Measurements from ENCODE around the gene TUFT1.
A peak's percentile ranks its signal among the peaks of the same experiment; 100 is the strongest.
"Not testable (repeated sequence)": the region's sequence is repeated elsewhere in the genome, so short reads cannot be mapped to it uniquely, and the experiment has no call there.

Gene TUFT1

GRCh38 chr1:151613282-151613780, 73.2 kb downstream of the TUFT1 start:
- no peak for DNase-seq (ENCODE audit: extremely low spot score)
- CTCF ChIA-PET, result no interaction called here
- POLR2A ChIA-PET, result no interaction called here
- TF ChIP-seq, protein P1, sequence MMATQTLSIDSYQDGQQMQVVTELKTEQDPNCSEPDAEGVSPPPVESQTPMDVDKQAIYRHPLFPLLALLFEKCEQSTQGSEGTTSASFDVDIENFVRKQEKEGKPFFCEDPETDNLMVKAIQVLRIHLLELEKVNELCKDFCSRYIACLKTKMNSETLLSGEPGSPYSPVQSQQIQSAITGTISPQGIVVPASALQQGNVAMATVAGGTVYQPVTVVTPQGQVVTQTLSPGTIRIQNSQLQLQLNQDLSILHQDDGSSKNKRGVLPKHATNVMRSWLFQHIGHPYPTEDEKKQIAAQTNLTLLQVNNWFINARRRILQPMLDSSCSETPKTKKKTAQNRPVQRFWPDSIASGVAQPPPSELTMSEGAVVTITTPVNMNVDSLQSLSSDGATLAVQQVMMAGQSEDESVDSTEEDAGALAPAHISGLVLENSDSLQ (IDR thresholded peaks at IDR 0.05), result no peak
- TF ChIP-seq LEF1 (IDR thresholded peaks at IDR 0.05; ENCODE audit: borderline replicate concordance) (no peak), TARDBP (IDR thresholded peaks at IDR 0.05) (no peak), FOXK2 (IDR thresholded peaks at IDR 0.05) (no peak), HDGF (IDR thresholded peaks at IDR 0.05; ENCODE audit: borderline replicate concordance) (no peak), SUZ12 (IDR thresholded peaks at IDR 0.05) (no peak), SP1 (IDR thresholded peaks at IDR 0.05) (no peak), ARNT (IDR thresholded peaks at IDR 0.05) (no peak), CTBP1 (IDR thresholded peaks at IDR 0.05; ENCODE audit: borderline replicate concordance) (no peak), ELF4 (IDR thresholded peaks at IDR 0.05) (no peak), NFRKB (IDR thresholded peaks at IDR 0.05) (no peak), FOXM1 (IDR thresholded peaks at IDR 0.05; ENCODE audit: borderline replicate concordance) (no peak), ZNF384 (IDR thresholded peaks at IDR 0.05) (no peak), L3MBTL2 (conservative IDR thresholded peaks at IDR 0.05) (no peak), FOXA1 (IDR thresholded peaks at IDR 0.05) (no peak), BHLHE40 (IDR thresholded peaks at IDR 0.05; ENCODE audit: borderline replicate concordance) (no peak)

DNA sequence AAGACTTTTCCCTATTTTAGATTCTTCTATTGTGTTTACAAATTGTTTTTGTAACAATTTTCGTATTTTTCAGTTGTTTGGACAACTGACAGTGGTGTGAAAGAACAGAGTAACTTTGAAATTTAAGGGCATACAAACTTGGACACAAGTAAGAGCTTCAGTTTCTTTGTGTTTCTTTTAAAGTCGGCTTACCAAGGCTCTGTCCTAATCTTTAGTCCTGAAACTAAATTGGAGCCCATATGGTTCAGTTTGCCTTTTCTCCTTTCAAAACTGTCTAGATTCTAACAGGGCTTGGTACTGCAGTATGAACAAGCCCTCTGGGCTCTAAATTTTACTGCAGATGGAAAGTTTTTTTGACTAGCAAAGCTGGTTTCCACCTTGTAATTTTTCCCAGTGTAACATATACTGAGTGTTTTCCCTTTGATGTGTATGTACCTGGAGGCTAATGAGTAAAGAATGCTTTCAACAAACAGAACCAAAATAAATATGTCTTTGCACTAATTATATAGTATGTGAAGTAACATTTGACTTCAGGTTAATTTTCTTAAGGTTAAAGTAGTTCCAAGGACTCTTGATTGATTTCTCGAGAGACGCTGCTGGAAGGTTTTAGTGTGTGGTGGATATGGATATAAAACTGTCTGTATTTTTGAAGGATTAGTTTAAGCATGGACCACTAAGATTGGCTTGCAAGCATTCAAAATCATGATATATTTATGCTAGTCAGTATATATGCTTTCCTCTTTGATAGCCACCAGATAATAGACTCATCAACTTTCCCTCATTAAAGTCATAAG, 75.8 kb downstream of the TUFT1 start:
- ChIA-PET POLR2A (interaction anchor here (1.0 kb wide), 1 partner anchor 76 kb away, joined by 4 read pairs; no protein-coding TSS in a partner anchor), CTCF (interaction anchor here (1.2 kb wide), 1 partner anchor 22 kb away, joined by 3 read pairs; no protein-coding TSS in a partner anchor)
- TF ChIP-seq, protein P1 (IDR thresholded peaks at IDR 0.05), result peak; percentile 89
- TF ChIP-seq NFRKB (IDR thresholded peaks at IDR 0.05) (no peak), BHLHE40 (IDR thresholded peaks at IDR 0.05; ENCODE audit: borderline replicate concordance) (no peak), FOXK2 (IDR thresholded peaks at IDR 0.05) (no peak), FOXM1 (IDR thresholded peaks at IDR 0.05; ENCODE audit: borderline replicate concordance) (no peak)
- no peak for DNase-seq (ENCODE audit: extremely low spot score)

- ChIA-PET POLR2A (no interaction called here), CTCF (no interaction called here)
- DNase-seq (ENCODE audit: extremely low spot score), result no peak
- TF ChIP-seq HDGF (IDR thresholded peaks at IDR 0.05; ENCODE audit: borderline replicate concordance), result no peak
- TF ChIP-seq BHLHE40 (IDR thresholded peaks at IDR 0.05; ENCODE audit: borderline replicate concordance), result no peak
- TF ChIP-seq NFRKB (IDR thresholded peaks at IDR 0.05), result no peak
- TF ChIP-seq FOXA1 (IDR thresholded peaks at IDR 0.05), result no peak
- no peak for TF ChIP-seq TARDBP (IDR thresholded peaks at IDR 0.05)
- TF ChIP-seq FOXM1 (IDR thresholded peaks at IDR 0.05; ENCODE audit: borderline replicate concordance), result no peak
- no peak for TF ChIP-seq LEF1 (IDR thresholded peaks at IDR 0.05; ENCODE audit: borderline replicate concordance)
- TF ChIP-seq SUZ12 (IDR thresholded peaks at IDR 0.05), result no peak
- TF ChIP-seq L3MBTL2 (conservative IDR thresholded peaks at IDR 0.05), result no peak
- TF ChIP-seq ELF4 (IDR thresholded peaks at IDR 0.05), result no peak
- TF ChIP-seq, protein P1 (IDR thresholded peaks at IDR 0.05), result no peak
- no peak for TF ChIP-seq CTBP1 (IDR thresholded peaks at IDR 0.05; ENCODE audit: borderline replicate concordance)
- no peak for TF ChIP-seq ZNF384 (IDR thresholded peaks at IDR 0.05)
- TF ChIP-seq FOXK2 (IDR thresholded peaks at IDR 0.05), result no peak
- no peak for TF ChIP-seq ARNT (IDR thresholded peaks at IDR 0.05)
- no peak for TF ChIP-seq SP1 (IDR thresholded peaks at IDR 0.05)
Observed at GRCh38 chr1:151616505-151616849, 76.4 kb downstream of the TUFT1 start.

- DNase-seq (ENCODE audit: extremely low spot score), result no peak
- no peak for TF ChIP-seq L3MBTL2 (conservative IDR thresholded peaks at IDR 0.05)
- no peak for TF ChIP-seq HDGF (IDR thresholded peaks at IDR 0.05; ENCODE audit: borderline replicate concordance)
- TF ChIP-seq, protein P1 (IDR thresholded peaks at IDR 0.05), result no peak
- no peak for TF ChIP-seq NFRKB (IDR thresholded peaks at IDR 0.05)
- TF ChIP-seq ELF4 (IDR thresholded peaks at IDR 0.05), result no peak
- ChIA-PET CTCF (interaction anchor here (1.9 kb wide), 1 partner anchor 24 kb away, joined by 4 read pairs; no protein-coding TSS in a partner anchor), POLR2A (no interaction called here)
Observed at GRCh38 chr1:151618003-151618402, 77.9 kb downstream of the TUFT1 start.

DNA sequence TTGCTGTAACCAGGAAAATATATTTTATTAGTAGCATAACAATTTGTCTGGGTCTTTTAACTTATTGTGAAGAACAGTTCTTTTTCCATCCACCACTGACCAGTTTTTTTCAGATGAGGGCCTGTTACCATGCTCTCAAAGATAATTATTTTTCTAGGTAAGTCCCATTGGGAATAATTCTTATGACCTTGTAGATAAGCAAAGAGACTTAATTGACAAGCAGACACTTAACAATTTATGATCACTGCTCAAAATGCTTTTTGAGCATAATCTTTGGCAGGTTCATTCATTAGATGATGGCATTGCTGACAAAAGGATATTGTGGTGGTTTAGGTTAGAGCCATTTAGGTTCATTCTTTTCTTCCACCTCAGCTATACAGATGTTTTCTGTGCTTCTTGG, 78.4 kb downstream of the TUFT1 start:
- TF ChIP-seq ARNT (IDR thresholded peaks at IDR 0.05), result no peak
- TF ChIP-seq FOXM1 (IDR thresholded peaks at IDR 0.05; ENCODE audit: borderline replicate concordance), result no peak
- TF ChIP-seq ELF4 (IDR thresholded peaks at IDR 0.05), result no peak
- TF ChIP-seq, protein P1 (IDR thresholded peaks at IDR 0.05), result no peak
- TF ChIP-seq LEF1 (IDR thresholded peaks at IDR 0.05; ENCODE audit: borderline replicate concordance), result no peak
- TF ChIP-seq BHLHE40 (IDR thresholded peaks at IDR 0.05; ENCODE audit: borderline replicate concordance), result no peak
- no peak for TF ChIP-seq FOXA1 (IDR thresholded peaks at IDR 0.05)
- ChIA-PET CTCF (interaction anchor here (1.6 to 1.9 kb wide), 2 partner anchors 25 to 116 kb away, joined by 4 to 6 read pairs; no protein-coding TSS in a partner anchor), POLR2A (no interaction called here)
- DNase-seq (ENCODE audit: extremely low spot score), result no peak

GRCh38 chr1:151618996-151619395, 78.9 kb downstream of the TUFT1 start:
- ChIA-PET CTCF (interaction anchor here (1.6 to 1.9 kb wide), 3 partner anchors 12 to 115 kb away, joined by 4 to 6 read pairs (median 6); no protein-coding TSS in a partner anchor), POLR2A (interaction anchor here (1.3 kb wide), 1 partner anchor 22 kb away, joined by 6 read pairs; no protein-coding TSS in a partner anchor)
- not testable (repeated sequence) for DNase-seq (ENCODE audit: extremely low spot score)
